ENCODE results near the gene ETF1.

- TF ChIP-seq CTCF (IDR thresholded peaks at IDR 0.05) (no peak), ZFX (IDR thresholded peaks at IDR 0.05; ENCODE audit: borderline replicate concordance) (no peak)
Observed at GRCh38 chr5:138492560-138493045, 50.4 kb downstream of the ETF1 start.

Measured in 22Rv1 (cell line).